Astrocyte (in vitro differentiated cells and primary cell): ENCODE data around the gene SP9.

Experiments used
- EZH2 ChIP-seq: IDR thresholded peaks from 2 replicates; pipeline ENCODE4 v1.6.1; 2012; ENCODE audit warnings: mild to moderate bottlenecking, low read length, inconsistent platforms; ENCODE audit not compliant: insufficient read depth
- TF ChIP-seq, protein P1 (sequence below): IDR thresholded peaks from 2 replicates; pipeline ENCODE4 v1.5.1; 2011; ENCODE audit warnings: low read depth, mild to moderate bottlenecking, inconsistent platforms, low read length, moderate library complexity; ENCODE audit not compliant: insufficient read depth

DNA sequence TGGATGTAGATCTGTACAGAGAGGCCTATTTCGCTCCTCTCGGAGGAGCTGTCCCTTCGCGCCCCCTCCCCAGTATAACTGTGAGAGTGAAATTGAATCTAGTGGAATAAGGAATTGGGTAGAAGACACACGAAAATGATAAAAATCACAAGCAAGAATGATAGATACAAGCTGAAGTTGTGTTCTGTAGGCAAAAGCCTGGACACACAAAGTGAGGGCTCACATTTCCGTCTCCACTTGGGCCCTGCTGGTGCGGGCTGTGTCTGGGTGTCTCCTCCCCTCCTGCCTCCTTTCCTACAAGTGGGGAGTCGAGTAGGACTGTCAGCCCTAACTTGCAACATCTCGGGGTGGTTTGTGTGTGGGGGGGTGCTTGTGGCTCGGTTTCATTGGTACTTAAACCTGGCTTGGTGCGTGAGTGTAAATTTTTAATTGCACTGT, 457 bp upstream of the SP9 start:
- TF ChIP-seq, protein P1, sequence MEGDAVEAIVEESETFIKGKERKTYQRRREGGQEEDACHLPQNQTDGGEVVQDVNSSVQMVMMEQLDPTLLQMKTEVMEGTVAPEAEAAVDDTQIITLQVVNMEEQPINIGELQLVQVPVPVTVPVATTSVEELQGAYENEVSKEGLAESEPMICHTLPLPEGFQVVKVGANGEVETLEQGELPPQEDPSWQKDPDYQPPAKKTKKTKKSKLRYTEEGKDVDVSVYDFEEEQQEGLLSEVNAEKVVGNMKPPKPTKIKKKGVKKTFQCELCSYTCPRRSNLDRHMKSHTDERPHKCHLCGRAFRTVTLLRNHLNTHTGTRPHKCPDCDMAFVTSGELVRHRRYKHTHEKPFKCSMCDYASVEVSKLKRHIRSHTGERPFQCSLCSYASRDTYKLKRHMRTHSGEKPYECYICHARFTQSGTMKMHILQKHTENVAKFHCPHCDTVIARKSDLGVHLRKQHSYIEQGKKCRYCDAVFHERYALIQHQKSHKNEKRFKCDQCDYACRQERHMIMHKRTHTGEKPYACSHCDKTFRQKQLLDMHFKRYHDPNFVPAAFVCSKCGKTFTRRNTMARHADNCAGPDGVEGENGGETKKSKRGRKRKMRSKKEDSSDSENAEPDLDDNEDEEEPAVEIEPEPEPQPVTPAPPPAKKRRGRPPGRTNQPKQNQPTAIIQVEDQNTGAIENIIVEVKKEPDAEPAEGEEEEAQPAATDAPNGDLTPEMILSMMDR = no peak
- TF ChIP-seq EZH2 = no peak
